ENCODE measurements around the gene YTHDC2.

YTHDC2 gene

GRCh38 chr5:113632996-113633395 is 119.5 kb downstream of the YTHDC2 start:
- DNase-seq (ENCODE audit: low read depth) = no peak
- H3K4me3 ChIP-seq (ENCODE audit: control insufficient read depth, low read depth, low read length) = no peak overlapping the region
- no peak for TF ChIP-seq CTCF (conservative IDR thresholded peaks at IDR 0.05; ENCODE audit: control insufficient read depth, insufficient read depth, low read depth, low read length)

GRCh38 chr5:113634957-113635356 is 121.5 kb downstream of the YTHDC2 start:
- no peak for TF ChIP-seq CTCF (conservative IDR thresholded peaks at IDR 0.05; ENCODE audit: control insufficient read depth, insufficient read depth, low read depth, low read length)
- no peak for DNase-seq (ENCODE audit: low read depth)
- H3K4me3 ChIP-seq (ENCODE audit: control insufficient read depth, low read depth, low read length) = no peak overlapping the region

- H3K4me3 ChIP-seq (ENCODE audit: control insufficient read depth, low read depth, low read length) = no peak overlapping the region
- TF ChIP-seq CTCF (conservative IDR thresholded peaks at IDR 0.05; ENCODE audit: control insufficient read depth, insufficient read depth, low read depth, low read length) = no peak
- no peak for DNase-seq (ENCODE audit: low read depth)
These were observed 128.2 kb downstream of the YTHDC2 start for GRCh38 chr5:113641715-113642114.
